HEK293T (cell line): ENCODE results near the gene INHBA.

Source experiments
- CTCF ChIA-PET: fragments of 350-600 bp; formaldehyde crosslinking; extraction: SDS; loops from one replicate; lab custom pipeline; 2021; ENCODE audit warnings: antibody characterized with exemption, inconsistent platforms; lab: Yijun Ruan, JAX
- POLR2A ChIA-PET: fragments of 350-600 bp; formaldehyde crosslinking; extraction: SDS; loops from one replicate; lab custom pipeline; 2020; ENCODE audit warnings: antibody characterized with exemption, inconsistent platforms; lab: Yijun Ruan, JAX
- DNase-seq: peaks from one replicate; pipeline ENCODE4 v3.0.0; 2012; ENCODE audit warnings: mixed read lengths; ENCODE audit errors: extremely low spot score
- ARNT ChIP-seq: fragments of 450-650 bp; IDR thresholded peaks from 2 replicates; pipeline ENCODE4 v1.6.1; 2017; ENCODE audit warnings: mild to moderate bottlenecking
- BHLHE40 ChIP-seq: fragments of 450-650 bp; IDR thresholded peaks from 2 replicates; pipeline ENCODE4 v1.6.1; 2016; ENCODE audit warnings: mild to moderate bottlenecking, moderate library complexity, borderline replicate concordance
- CTBP1 ChIP-seq: fragments of 450-650 bp; IDR thresholded peaks from 2 replicates; pipeline ENCODE4 v1.6.1; 2016; ENCODE audit warnings: borderline replicate concordance
- ELF4 ChIP-seq: fragments of 450-650 bp; IDR thresholded peaks from 2 replicates; pipeline ENCODE4 v1.6.1; 2017; ENCODE audit warnings: antibody characterized with exemption
- FOXA1 ChIP-seq: fragments of 450-650 bp; IDR thresholded peaks from 2 replicates; pipeline ENCODE4 v1.6.1; 2016; ENCODE audit warnings: mild to moderate bottlenecking
- FOXK2 ChIP-seq: fragments of 450-650 bp; IDR thresholded peaks from 2 replicates; pipeline ENCODE4 v1.6.1; 2016; ENCODE audit warnings: mild to moderate bottlenecking
- FOXM1 ChIP-seq: fragments of 450-650 bp; IDR thresholded peaks from 2 replicates; pipeline ENCODE4 v1.6.1; 2017; ENCODE audit warnings: mild to moderate bottlenecking, borderline replicate concordance
- HDGF ChIP-seq: fragments of 450-650 bp; IDR thresholded peaks from 2 replicates; pipeline ENCODE4 v1.6.1; 2017; ENCODE audit warnings: antibody characterized with exemption, borderline replicate concordance
- L3MBTL2 ChIP-seq: fragments of 450-650 bp; conservative IDR thresholded peaks from 2 replicates; pipeline ENCODE4 v1.6.1; 2016; ENCODE audit warnings: mild to moderate bottlenecking
- LEF1 ChIP-seq: fragments of 450-650 bp; IDR thresholded peaks from 2 replicates; pipeline ENCODE4 v1.6.1; 2017; ENCODE audit warnings: mild to moderate bottlenecking, borderline replicate concordance
- NFRKB ChIP-seq: fragments of 450-650 bp; IDR thresholded peaks from 2 replicates; pipeline ENCODE4 v1.6.1; 2016; ENCODE audit warnings: mild to moderate bottlenecking, moderate library complexity
- PKNOX1 ChIP-seq: fragments of 450-650 bp; IDR thresholded peaks from 2 replicates; pipeline ENCODE4 v1.6.1; 2016
- SP1 ChIP-seq: fragments of 450-650 bp; IDR thresholded peaks from 2 replicates; pipeline ENCODE4 v1.6.1; 2017
- SUZ12 ChIP-seq: fragments of 450-650 bp; IDR thresholded peaks from 2 replicates; pipeline ENCODE4 v1.6.1; 2016; ENCODE audit warnings: mild to moderate bottlenecking
- TARDBP ChIP-seq: fragments of 450-650 bp; IDR thresholded peaks from 2 replicates; pipeline ENCODE4 v1.6.1; 2016
- ZNF384 ChIP-seq: fragments of 450-650 bp; IDR thresholded peaks from 2 replicates; pipeline ENCODE4 v1.6.1; 2016

The INHBA gene

GRCh38 chr7:41709621-41710020, 6.7 kb upstream of the INHBA start:
- ChIA-PET CTCF (interaction anchor here (0.6 to 0.9 kb wide), 3 partner anchors 263 to 1478 kb away, joined by 3 to 4 read pairs (median 4); no protein-coding TSS in a partner anchor), POLR2A (no interaction called here)
- TF ChIP-seq ZNF384 (no peak), ELF4 (no peak), HDGF (no peak), LEF1 (no peak), FOXA1 (no peak), NFRKB (no peak), BHLHE40 (no peak), TARDBP (no peak), ARNT (no peak), SUZ12 (no peak), PKNOX1 (no peak), FOXM1 (no peak), L3MBTL2 (no peak), CTBP1 (no peak), FOXK2 (no peak), SP1 (no peak)
- DNase-seq = no peak

GRCh38 chr7:41708581-41709358, 5.9 kb upstream of the INHBA start:
- ChIA-PET CTCF (interaction anchor here (0.5 to 0.9 kb wide), 4 partner anchors 18 to 1477 kb away, joined by 3 to 4 read pairs (median 4); no protein-coding TSS in a partner anchor), POLR2A (no interaction called here)
- no peak for DNase-seq
- TF ChIP-seq L3MBTL2 (no peak), ZNF384 (no peak), SP1 (no peak), TARDBP (no peak), PKNOX1 (no peak), FOXK2 (no peak), FOXM1 (no peak), BHLHE40 (no peak), LEF1 (no peak), HDGF (no peak), NFRKB (no peak)

GRCh38 chr7:41706228-41706930, 3.5 kb upstream of the INHBA start:
- ChIA-PET CTCF (interaction anchor here (0.7 kb wide), 1 partner anchor 1384 kb away, joined by 3 read pairs; no protein-coding TSS in a partner anchor), POLR2A (no interaction called here)
- DNase-seq = no peak
- TF ChIP-seq BHLHE40 (no peak), FOXK2 (no peak), TARDBP (no peak), NFRKB (no peak), SUZ12 (no peak), CTBP1 (no peak), HDGF (no peak), L3MBTL2 (no peak), LEF1 (no peak), PKNOX1 (no peak), FOXM1 (no peak), SP1 (no peak), ARNT (no peak), ZNF384 (no peak), FOXA1 (no peak), ELF4 (no peak)

- ChIA-PET POLR2A (no interaction called here), CTCF (interaction anchor here (0.5 to 1.1 kb wide), 7 partner anchors 9 to 1466 kb away, joined by 3 to 4 read pairs (median 3); no protein-coding TSS in a partner anchor)
- TF ChIP-seq PKNOX1 (no peak), FOXA1 (no peak), ARNT (no peak), FOXK2 (no peak), LEF1 (no peak), L3MBTL2 (no peak), TARDBP (no peak), NFRKB (no peak), BHLHE40 (no peak)
- DNase-seq = peak; percentile 83
Measured at GRCh38 chr7:41705109-41705901, 2.4 kb upstream of the INHBA start.
